ENCODE results near the gene FRMD4B.

DNA sequence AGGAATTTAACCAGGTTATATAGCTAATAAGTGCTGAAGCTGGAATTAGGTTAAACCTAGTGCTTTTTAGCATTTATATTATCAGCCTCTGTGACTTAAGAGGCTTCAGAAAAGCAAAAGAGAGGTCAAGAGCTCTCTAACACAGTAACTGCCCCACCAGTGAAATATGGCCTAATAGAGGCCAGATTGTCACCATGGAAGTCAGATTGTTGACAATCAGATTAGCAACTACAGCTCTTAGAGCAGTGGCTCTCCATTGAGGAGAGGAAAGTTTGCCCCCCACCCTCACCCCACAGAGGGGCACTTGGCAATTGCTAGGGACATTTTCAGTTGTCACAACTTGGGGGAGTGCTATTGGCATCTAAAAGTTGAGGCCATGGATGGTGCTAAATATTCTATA, 240.2 kb downstream of the FRMD4B start:
- TF ChIP-seq, protein P1, sequence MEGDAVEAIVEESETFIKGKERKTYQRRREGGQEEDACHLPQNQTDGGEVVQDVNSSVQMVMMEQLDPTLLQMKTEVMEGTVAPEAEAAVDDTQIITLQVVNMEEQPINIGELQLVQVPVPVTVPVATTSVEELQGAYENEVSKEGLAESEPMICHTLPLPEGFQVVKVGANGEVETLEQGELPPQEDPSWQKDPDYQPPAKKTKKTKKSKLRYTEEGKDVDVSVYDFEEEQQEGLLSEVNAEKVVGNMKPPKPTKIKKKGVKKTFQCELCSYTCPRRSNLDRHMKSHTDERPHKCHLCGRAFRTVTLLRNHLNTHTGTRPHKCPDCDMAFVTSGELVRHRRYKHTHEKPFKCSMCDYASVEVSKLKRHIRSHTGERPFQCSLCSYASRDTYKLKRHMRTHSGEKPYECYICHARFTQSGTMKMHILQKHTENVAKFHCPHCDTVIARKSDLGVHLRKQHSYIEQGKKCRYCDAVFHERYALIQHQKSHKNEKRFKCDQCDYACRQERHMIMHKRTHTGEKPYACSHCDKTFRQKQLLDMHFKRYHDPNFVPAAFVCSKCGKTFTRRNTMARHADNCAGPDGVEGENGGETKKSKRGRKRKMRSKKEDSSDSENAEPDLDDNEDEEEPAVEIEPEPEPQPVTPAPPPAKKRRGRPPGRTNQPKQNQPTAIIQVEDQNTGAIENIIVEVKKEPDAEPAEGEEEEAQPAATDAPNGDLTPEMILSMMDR (IDR thresholded peaks at IDR 0.05), result no peak
- TF ChIP-seq POLR2A (IDR thresholded peaks at IDR 0.05), result no peak

Data from lower leg skin (tissue), 3 donors.